ENCODE results near the gene PSMD12. TPM values are rescaled to one million over a fixed set of nuclear protein-coding genes. Genes with fewer than 3 reads are reported as not detected.
A peak's percentile ranks its signal among the peaks of the same experiment; 100 is the strongest.
"Not testable (repeated sequence)": the region's sequence is repeated elsewhere in the genome, so short reads cannot be mapped to it uniquely, and the experiment has no call there.

The PSMD12 gene
- polyA plus RNA-seq, 1 of the 3 experiments (the other 2 are of a cell fraction), result 31.4 TPM

DNA sequence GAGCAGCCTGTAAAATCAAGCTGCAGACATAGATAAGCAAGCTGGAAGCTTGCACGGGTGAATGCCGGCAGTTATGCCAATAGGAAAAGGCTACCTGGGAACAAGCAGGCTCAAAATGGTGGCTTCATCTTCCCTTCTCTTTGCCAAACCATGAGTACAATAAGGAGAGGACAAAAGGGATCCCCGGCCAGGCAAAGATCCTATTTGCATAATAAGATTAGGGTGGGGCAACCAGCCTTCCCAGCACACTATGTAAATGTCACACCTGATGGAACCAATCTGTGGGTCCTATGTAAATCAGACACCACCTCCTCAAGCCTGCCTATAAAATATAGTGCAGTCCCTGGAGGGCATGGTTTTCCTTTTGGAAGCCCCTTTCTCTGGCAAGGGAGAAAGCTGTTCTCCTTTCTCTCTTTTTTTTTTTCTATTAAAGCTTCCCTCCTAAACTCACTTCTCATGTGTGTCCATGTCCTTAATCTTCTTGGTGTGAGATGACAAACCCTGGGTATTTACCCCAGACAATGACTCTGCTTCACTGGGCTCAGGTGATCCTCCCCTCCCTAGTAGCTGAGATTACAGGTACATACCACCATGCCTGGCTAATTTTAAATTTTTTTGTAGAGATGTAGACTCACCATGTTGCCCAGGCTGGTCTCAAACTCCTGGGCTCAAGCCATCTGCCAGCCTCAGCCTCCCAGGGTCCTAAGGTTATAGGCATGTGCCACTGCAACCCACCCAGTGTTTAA is 44.2 kb downstream of the PSMD12 start:
- H4K20me1 ChIP-seq (ENCODE audit: insufficient read depth), result no peaks in the 10 kb centered on the region
- no peak overlapping the region for H2AFZ ChIP-seq (ENCODE audit: low read depth)
- no peak overlapping the region for H3K27ac ChIP-seq (ENCODE audit: low read depth in 2 of 2, low read length in 1 of 2)
- H3K27me3 ChIP-seq (ENCODE audit: insufficient read depth), result peaks cover 5% of the 10 kb centered on the region; the same call in 1 of the 2 replicates
- no peak overlapping the region for H3K4me2 ChIP-seq
- H3K9me2 ChIP-seq, result no peaks in the 10 kb centered on the region
- H3K4me3 ChIP-seq (ENCODE audit: low read depth in 2 of 2, low read length in 1 of 2), result no peak overlapping the region
- ChIA-PET POLR2A (no interaction called here), CTCF (interaction anchor here (0.8 to 1.1 kb wide), 2 partner anchors 18 to 101 kb away, joined by 3 read pairs; no protein-coding TSS in a partner anchor)
- H3K36me3 ChIP-seq (replicated peaks in 1 of 2; ENCODE audit: control insufficient read depth in 1 of 2, insufficient read depth in 2 of 2, low read length in 1 of 2), result no peaks in the 10 kb centered on the region
- WGBS (ENCODE audit: low lambda C conversion rate), result 54% methylated on average over 3 of the region's 3 CpGs
- DNase-seq, result peak; percentile 40
- H3K79me2 ChIP-seq (ENCODE audit: insufficient read depth), result no peaks in the 10 kb centered on the region
- H3K9ac ChIP-seq, result no peak overlapping the region
- no peaks in the 10 kb centered on the region for H3K9me3 ChIP-seq
- no peak for TF ChIP-seq RCOR1 (IDR thresholded peaks at IDR 0.05; ENCODE audit: low read length)
- TF ChIP-seq NRF1 (IDR thresholded peaks at IDR 0.05; ENCODE audit: low read depth, low read length), result no peak
- no peak for TF ChIP-seq FOXJ3 (CRISPR knock-in tag; IDR thresholded peaks at IDR 0.05)
- TF ChIP-seq ELF1 (IDR thresholded peaks at IDR 0.05), result no peak
- TF ChIP-seq MXI1 (IDR thresholded peaks at IDR 0.05; ENCODE audit: low read depth, low read length), result no peak
- no peaks in the 10 kb centered on the region for H3F3A ChIP-seq (replicated peaks; ENCODE audit: insufficient read depth)
- H3K4me1 ChIP-seq (ENCODE audit: control insufficient read depth in 1 of 2, insufficient read depth in 2 of 2, low read depth in 1 of 2, low read length in 1 of 2), result no peaks in the 10 kb centered on the region

DNA sequence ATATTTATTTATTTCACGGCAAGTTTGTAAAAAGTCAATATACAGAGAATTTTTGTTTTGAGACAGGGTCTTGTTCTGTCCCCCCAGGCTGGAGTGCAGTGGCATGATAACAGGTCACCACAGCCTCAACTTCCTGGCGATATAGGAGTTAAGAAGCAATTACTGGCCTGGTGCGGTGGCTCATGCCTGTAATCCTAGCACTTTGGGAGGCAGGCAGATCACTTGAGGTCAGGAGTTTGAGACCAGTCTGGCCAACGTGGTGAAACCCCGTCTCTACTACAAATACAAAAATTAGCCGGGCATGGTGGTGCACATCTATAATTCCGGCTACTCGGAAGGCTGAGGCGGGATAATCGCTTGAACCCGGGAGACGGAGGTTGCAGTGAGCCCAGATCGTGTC is 44.9 kb downstream of the PSMD12 start:
- H3K27me3 ChIP-seq (ENCODE audit: insufficient read depth); H3F3A ChIP-seq (replicated peaks; ENCODE audit: insufficient read depth); CTCF ChIA-PET; H3K9ac ChIP-seq; H3K79me2 ChIP-seq (ENCODE audit: insufficient read depth); H3K9me3 ChIP-seq; H3K27ac ChIP-seq (ENCODE audit: low read depth in 2 of 2, low read length in 1 of 2); H3K9me2 ChIP-seq; H3K4me3 ChIP-seq (ENCODE audit: low read depth in 2 of 2, low read length in 1 of 2); POLR2A ChIA-PET; H2AFZ ChIP-seq (ENCODE audit: low read depth); H3K36me3 ChIP-seq (replicated peaks in 1 of 2; ENCODE audit: control insufficient read depth in 1 of 2, insufficient read depth in 2 of 2, low read length in 1 of 2); H3K4me2 ChIP-seq; H4K20me1 ChIP-seq (ENCODE audit: insufficient read depth); DNase-seq; H3K4me1 ChIP-seq (ENCODE audit: control insufficient read depth in 1 of 2, insufficient read depth in 2 of 2, low read depth in 1 of 2, low read length in 1 of 2): not testable (repeated sequence)
- WGBS (ENCODE audit: low lambda C conversion rate), result 90% methylated on average over 13 of the region's 13 CpGs

DNA sequence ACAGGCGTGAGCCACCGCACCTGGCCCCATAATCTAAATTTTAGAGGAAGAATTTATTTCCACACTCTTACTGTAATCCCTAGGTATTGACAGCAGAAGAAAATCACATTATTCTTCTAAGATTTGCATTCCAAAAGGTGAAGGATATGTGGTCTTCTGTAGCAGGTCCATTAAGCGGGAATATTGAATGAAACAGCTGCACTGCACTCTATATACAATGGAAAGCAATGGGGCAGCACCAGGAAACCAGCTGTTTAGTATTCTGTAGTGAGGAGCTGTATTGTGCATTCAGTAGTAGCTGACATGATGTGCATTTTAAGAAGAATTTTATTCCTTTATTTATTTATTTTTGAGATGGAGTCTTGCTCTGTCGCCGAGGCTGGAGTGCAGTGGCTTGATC is 49.6 kb downstream of the PSMD12 start:
- no peaks in the 10 kb centered on the region for H4K20me1 ChIP-seq (ENCODE audit: insufficient read depth)
- H2AFZ ChIP-seq (ENCODE audit: low read depth), result no peak overlapping the region
- no peaks in the 10 kb centered on the region for H3K9me2 ChIP-seq
- H3K27me3 ChIP-seq (ENCODE audit: insufficient read depth), result peaks cover under 1% of the 10 kb centered on the region; the same call in 1 of the 2 replicates
- H3K9ac ChIP-seq, result no peak overlapping the region
- no peak overlapping the region for H3K4me3 ChIP-seq (ENCODE audit: low read depth in 2 of 2, low read length in 1 of 2)
- ChIA-PET POLR2A (no interaction called here), CTCF (no interaction called here)
- no peak for DNase-seq
- no peaks in the 10 kb centered on the region for H3F3A ChIP-seq (replicated peaks; ENCODE audit: insufficient read depth)
- WGBS (ENCODE audit: low lambda C conversion rate), result 93% methylated on average over 5 of the region's 5 CpGs
- H3K9me3 ChIP-seq, result no peaks in the 10 kb centered on the region
- no peak overlapping the region for H3K27ac ChIP-seq (ENCODE audit: low read depth in 2 of 2, low read length in 1 of 2)
- no peaks in the 10 kb centered on the region for H3K36me3 ChIP-seq (replicated peaks in 1 of 2; ENCODE audit: control insufficient read depth in 1 of 2, insufficient read depth in 2 of 2, low read length in 1 of 2)
- H3K79me2 ChIP-seq (ENCODE audit: insufficient read depth), result no peaks in the 10 kb centered on the region
- no peaks in the 10 kb centered on the region for H3K4me1 ChIP-seq (ENCODE audit: control insufficient read depth in 1 of 2, insufficient read depth in 2 of 2, low read depth in 1 of 2, low read length in 1 of 2)
- TF ChIP-seq NRF1 (IDR thresholded peaks at IDR 0.05; ENCODE audit: low read depth, low read length) (no peak), FOSL2 (IDR thresholded peaks at IDR 0.05; ENCODE audit: borderline replicate concordance, low read depth) (no peak), NFIC (IDR thresholded peaks at IDR 0.05; ENCODE audit: borderline replicate concordance) (no peak), TEAD4 (IDR thresholded peaks at IDR 0.05; ENCODE audit: borderline replicate concordance, insufficient read depth) (no peak), SMC3 (IDR thresholded peaks at IDR 0.05; ENCODE audit: low read depth, low read length) (no peak)
- TF ChIP-seq, protein P1, sequence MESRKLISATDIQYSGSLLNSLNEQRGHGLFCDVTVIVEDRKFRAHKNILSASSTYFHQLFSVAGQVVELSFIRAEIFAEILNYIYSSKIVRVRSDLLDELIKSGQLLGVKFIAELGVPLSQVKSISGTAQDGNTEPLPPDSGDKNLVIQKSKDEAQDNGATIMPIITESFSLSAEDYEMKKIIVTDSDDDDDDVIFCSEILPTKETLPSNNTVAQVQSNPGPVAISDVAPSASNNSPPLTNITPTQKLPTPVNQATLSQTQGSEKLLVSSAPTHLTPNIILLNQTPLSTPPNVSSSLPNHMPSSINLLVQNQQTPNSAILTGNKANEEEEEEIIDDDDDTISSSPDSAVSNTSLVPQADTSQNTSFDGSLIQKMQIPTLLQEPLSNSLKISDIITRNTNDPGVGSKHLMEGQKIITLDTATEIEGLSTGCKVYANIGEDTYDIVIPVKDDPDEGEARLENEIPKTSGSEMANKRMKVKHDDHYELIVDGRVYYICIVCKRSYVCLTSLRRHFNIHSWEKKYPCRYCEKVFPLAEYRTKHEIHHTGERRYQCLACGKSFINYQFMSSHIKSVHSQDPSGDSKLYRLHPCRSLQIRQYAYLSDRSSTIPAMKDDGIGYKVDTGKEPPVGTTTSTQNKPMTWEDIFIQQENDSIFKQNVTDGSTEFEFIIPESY (IDR thresholded peaks at IDR 0.05; ENCODE audit: borderline replicate concordance, low read depth), result no peak
- TF ChIP-seq, protein P2, sequence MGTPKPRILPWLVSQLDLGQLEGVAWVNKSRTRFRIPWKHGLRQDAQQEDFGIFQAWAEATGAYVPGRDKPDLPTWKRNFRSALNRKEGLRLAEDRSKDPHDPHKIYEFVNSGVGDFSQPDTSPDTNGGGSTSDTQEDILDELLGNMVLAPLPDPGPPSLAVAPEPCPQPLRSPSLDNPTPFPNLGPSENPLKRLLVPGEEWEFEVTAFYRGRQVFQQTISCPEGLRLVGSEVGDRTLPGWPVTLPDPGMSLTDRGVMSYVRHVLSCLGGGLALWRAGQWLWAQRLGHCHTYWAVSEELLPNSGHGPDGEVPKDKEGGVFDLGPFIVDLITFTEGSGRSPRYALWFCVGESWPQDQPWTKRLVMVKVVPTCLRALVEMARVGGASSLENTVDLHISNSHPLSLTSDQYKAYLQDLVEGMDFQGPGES (IDR thresholded peaks at IDR 0.05; ENCODE audit: low read depth, low read length), result no peak
- TF ChIP-seq, protein P3, sequence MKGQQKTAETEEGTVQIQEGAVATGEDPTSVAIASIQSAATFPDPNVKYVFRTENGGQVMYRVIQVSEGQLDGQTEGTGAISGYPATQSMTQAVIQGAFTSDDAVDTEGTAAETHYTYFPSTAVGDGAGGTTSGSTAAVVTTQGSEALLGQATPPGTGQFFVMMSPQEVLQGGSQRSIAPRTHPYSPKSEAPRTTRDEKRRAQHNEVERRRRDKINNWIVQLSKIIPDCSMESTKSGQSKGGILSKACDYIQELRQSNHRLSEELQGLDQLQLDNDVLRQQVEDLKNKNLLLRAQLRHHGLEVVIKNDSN (IDR thresholded peaks at IDR 0.05; ENCODE audit: borderline replicate concordance, low read depth), result no peak
- H3K4me2 ChIP-seq, result no peak overlapping the region

All from SK-N-SH (cell line).